HEK293 (cell line): ENCODE data around the gene FANCC.

ENCODE experiments used
- GFI1B ChIP-seq: fragments of 450-650 bp; formaldehyde crosslinking; IDR thresholded peaks from 2 replicates; pipeline ENCODE4 v1.5.1; 2016; ENCODE audit warnings: missing biosample characterization, missing genetic modification characterization
- ZNF184 ChIP-seq: fragments of 450-650 bp; IDR thresholded peaks from 2 replicates; pipeline ENCODE4 v1.5.1; 2018; ENCODE audit warnings: missing biosample characterization, mild to moderate bottlenecking, missing genetic modification characterization
- TF ChIP-seq, protein P1 (sequence below): fragments of 450-650 bp; formaldehyde crosslinking; IDR thresholded peaks from 2 replicates; pipeline ENCODE4 v1.5.1; 2016; ENCODE audit warnings: missing biosample characterization, missing genetic modification characterization, low read depth

DNA sequence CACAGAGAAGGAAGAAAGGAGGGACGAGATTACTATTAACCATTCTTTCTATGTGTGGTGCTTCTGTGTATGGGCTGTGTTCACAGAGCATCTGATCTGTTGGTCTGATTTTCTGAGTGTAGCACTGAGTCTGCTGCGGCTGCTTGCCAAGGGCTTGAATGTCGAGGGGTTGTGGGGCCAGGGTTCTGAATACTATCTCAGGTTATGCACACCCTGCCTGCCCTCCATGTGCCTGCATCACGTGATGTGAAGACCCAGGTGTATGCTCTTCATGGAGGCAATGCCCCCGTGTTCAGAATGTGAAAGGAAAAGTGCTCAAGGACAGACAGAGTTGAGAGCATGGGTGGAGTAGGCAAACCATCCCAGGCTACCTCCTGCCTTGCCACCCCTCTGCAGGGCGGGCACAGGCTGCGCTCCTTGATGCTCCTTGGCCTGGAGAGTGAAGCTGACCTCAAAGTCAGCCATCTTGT, 254.9 kb downstream of the FANCC start:
- TF ChIP-seq GFI1B (tag by site-specific recombination): no peak
- TF ChIP-seq ZNF184 (tag by site-specific recombination): no peak
- TF ChIP-seq, protein P1, sequence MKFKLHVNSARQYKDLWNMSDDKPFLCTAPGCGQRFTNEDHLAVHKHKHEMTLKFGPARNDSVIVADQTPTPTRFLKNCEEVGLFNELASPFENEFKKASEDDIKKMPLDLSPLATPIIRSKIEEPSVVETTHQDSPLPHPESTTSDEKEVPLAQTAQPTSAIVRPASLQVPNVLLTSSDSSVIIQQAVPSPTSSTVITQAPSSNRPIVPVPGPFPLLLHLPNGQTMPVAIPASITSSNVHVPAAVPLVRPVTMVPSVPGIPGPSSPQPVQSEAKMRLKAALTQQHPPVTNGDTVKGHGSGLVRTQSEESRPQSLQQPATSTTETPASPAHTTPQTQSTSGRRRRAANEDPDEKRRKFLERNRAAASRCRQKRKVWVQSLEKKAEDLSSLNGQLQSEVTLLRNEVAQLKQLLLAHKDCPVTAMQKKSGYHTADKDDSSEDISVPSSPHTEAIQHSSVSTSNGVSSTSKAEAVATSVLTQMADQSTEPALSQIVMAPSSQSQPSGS (tag by site-specific recombination): no peak
